Activated T-helper 2 cell treated with anti-CD3 and anti-CD28 coated beads, Interferon-gamma antibody, Interleukin-2, Interleukin-4, amounts not matched to agents 10 μg/mL and 5 μg/mL and 100 μg/mL, durations not matched to agents 14 hours and 24 hours and 36 hours (primary cell): ENCODE data around the gene EFCC1. TPM values are rescaled to one million over a fixed set of nuclear protein-coding genes. Genes with fewer than 3 reads are reported as not detected.

Source experiments
- DNase-seq: peaks from one replicate; pipeline ENCODE4 v3.0.0; 2021; ENCODE audit warnings: low spot score
- H3K27ac Mint-ChIP-seq: one replicate; pipeline ENCODE4 v1.8.0; 2021; ENCODE audit warnings: mixed read lengths
- H3K27me3 Mint-ChIP-seq: one replicate; pipeline ENCODE4 v1.8.0; 2021; ENCODE audit warnings: low read depth, mixed read lengths
- H3K36me3 Mint-ChIP-seq: one replicate; pipeline ENCODE4 v1.8.0; 2021; ENCODE audit warnings: low read depth, mixed read lengths
- H3K4me1 Mint-ChIP-seq: one replicate; pipeline ENCODE4 v1.8.0; 2021; ENCODE audit warnings: low read depth, mixed read lengths
- H3K4me3 Mint-ChIP-seq: one replicate; pipeline ENCODE4 v1.8.0; 2021; ENCODE audit warnings: low read depth, mild to moderate bottlenecking, moderate library complexity, mixed read lengths
- H3K9me3 Mint-ChIP-seq: one replicate; pipeline ENCODE4 v1.8.0; 2021; ENCODE audit warnings: mixed read lengths
- intact Hi-C: fragments of 100-400 bp; cut with micrococcal nuclease; formaldehyde crosslinking; loops from one replicate; pipeline ENCODE4 v1.15.1; 2023
- total RNA-seq: library from RNA; stranded (reverse); gene quantifications from 2 replicates; pipeline ENCODE4 v1.2.3, GENCODE V29; 2022

The EFCC1 gene
- total RNA-seq = 0.11 and 0.32 TPM in 2 replicates

DNA sequence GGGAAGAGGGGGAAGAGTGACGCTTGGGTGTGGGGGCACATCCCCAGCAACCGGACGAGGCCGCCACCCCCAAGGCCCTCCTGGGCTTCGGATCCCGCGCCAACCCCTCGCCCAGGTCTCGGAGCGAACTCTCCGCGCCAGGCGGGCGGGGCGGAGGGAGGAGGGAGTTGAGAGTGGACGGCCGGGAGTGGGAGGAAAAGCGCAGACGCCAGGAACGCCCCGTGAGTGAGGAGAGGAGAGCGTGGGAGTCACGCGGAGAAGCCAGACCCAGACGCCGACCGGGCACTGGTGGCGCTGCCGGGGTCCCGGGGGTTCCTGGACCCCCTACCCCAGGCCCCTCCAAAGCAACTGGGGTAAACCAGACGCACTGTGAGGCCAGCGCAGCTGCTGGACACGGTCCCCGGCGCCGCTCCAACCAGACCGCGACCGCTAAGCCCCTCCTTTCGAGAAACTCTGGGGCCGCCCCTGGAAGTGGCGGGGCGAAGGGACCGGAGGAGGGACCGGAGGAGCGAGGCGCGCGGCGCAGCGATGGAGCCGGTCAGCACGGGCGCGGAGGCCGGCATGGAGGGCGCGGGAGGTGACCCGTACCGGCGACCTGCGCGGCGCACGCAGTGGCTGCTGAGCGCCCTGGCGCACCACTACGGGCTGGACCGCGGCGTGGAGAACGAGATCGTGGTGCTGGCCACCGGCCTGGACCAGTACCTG is at the start of gene EFCC1:
EFCC1 (plus strand) TSS at position 204 of the 705 bp plus-strand sequence; CDS start at position 529, 325 bp downstream.
- no peak for DNase-seq
- Mint-ChIP-seq H3K36me3 (no peaks in the 10 kb centered on the region), H3K4me3 (peak within 1 kb of the TSS; percentile 49), H3K27ac (no peak within 1 kb of the TSS), H3K4me1 (peaks cover 24% of the 10 kb centered on the region), H3K9me3 (no peaks in the 10 kb centered on the region), H3K27me3 (peaks cover 54% of the 10 kb centered on the region)
- intact Hi-C loops = no loop called here

DNA sequence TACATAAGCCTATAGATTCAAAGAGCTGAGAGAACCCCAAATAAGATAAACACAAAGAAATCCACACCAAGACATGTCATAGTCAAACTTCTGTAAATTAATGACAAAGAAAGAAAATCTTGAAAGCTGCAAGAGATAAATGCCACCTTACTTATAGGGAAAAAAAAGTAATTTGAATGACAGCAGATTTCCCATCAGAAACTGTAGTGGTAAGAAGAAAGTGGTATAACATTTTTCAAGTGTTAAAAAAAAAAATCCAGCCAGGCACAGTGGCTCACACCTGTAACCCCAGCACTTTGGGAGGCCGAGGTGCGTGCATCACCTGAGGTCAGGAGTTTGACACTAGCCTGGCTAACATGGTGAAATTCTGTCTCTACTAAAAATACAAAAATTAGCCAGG is 44.7 kb upstream of the EFCC1 start:
- Mint-ChIP-seq H3K27ac (no peak overlapping the region), H3K4me1 (no peaks in the 10 kb centered on the region), H3K4me3 (no peak overlapping the region), H3K27me3 (peaks cover 4% of the 10 kb centered on the region), H3K36me3 (no peaks in the 10 kb centered on the region), H3K9me3 (peaks cover 3% of the 10 kb centered on the region)
- no peak for DNase-seq
- intact Hi-C loops = no loop called here

DNA sequence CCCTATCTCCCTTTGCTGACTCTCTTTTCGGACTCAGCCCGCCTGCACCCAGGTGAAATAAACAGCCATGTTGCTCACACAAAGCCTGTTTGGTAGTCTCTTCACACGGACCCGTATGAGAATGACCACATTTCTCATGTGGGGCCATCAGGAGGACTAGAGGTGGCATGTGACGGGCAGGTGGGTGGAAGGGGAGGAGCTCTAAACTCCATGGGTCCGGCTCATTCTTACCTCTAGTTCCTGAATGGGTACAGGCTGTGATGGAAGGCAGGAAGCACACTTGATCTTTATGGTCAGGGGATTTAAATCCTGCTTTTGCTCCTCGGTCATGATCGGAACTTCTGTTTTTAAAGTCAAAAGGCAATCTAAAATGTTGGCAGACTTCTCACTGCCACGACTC is 35.8 kb upstream of the EFCC1 start:
- DNase-seq = no peak
- peaks cover 3% of the 10 kb centered on the region for H3K4me1 Mint-ChIP-seq
- no peaks in the 10 kb centered on the region for H3K9me3 Mint-ChIP-seq
- H3K36me3 Mint-ChIP-seq = no peaks in the 10 kb centered on the region
- no peak overlapping the region for H3K27ac Mint-ChIP-seq
- no peak overlapping the region for H3K4me3 Mint-ChIP-seq
- intact Hi-C loops = no loop called here
- peaks cover 2% of the 10 kb centered on the region for H3K27me3 Mint-ChIP-seq

DNA sequence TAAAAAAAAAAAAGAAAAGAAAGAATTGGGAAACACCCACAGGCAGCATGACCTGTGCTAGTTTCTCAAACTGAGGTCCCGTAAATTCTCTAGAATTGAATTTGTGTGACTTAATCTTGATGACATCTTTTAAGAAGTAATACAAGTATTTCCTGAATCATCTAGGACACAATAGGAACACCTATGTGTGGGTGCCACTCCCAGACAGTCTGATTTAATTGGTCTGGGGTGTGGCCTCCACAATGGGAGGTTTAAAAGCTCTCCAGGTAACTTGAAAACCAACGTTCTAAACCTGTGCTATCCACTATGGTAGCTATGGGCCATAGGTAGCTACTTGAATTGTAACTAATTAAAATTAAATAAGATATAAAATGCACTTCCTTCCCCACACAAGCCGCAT is 35.3 kb upstream of the EFCC1 start:
- no peaks in the 10 kb centered on the region for H3K9me3 Mint-ChIP-seq
- H3K27ac Mint-ChIP-seq = no peak overlapping the region
- peaks cover 2% of the 10 kb centered on the region for H3K27me3 Mint-ChIP-seq
- no peak for DNase-seq
- H3K4me1 Mint-ChIP-seq = peaks cover 3% of the 10 kb centered on the region
- H3K36me3 Mint-ChIP-seq = no peaks in the 10 kb centered on the region
- no peak overlapping the region for H3K4me3 Mint-ChIP-seq
- intact Hi-C loops = no loop called here

GRCh38 chr3:128967748-128968355 is 33.3 kb upstream of the EFCC1 start:
- H3K4me1 Mint-ChIP-seq = peaks cover 3% of the 10 kb centered on the region
- intact Hi-C loops = no loop called here

GRCh38 chr3:128969993-128970739 is 30.9 kb upstream of the EFCC1 start:
- Mint-ChIP-seq H3K27me3 (peaks cover 8% of the 10 kb centered on the region), H3K36me3 (no peaks in the 10 kb centered on the region), H3K27ac (no peak overlapping the region), H3K9me3 (no peaks in the 10 kb centered on the region), H3K4me1 (peaks cover 3% of the 10 kb centered on the region), H3K4me3 (no peak overlapping the region)
- DNase-seq = peak; percentile 40
- intact Hi-C loops = loop anchor here (2.0 kb wide), 2 partner anchors 83 to 279 kb away; partner anchors contain the start of gene COPG1

More at GRCh38 chr3:128967748-128968355, 33.3 kb upstream of the EFCC1 start:
- no peak for DNase-seq
- H3K27ac Mint-ChIP-seq = no peak overlapping the region
- no peaks in the 10 kb centered on the region for H3K36me3 Mint-ChIP-seq
- H3K9me3 Mint-ChIP-seq = no peaks in the 10 kb centered on the region
- no peak overlapping the region for H3K4me3 Mint-ChIP-seq
- H3K27me3 Mint-ChIP-seq = peaks cover 5% of the 10 kb centered on the region

DNA sequence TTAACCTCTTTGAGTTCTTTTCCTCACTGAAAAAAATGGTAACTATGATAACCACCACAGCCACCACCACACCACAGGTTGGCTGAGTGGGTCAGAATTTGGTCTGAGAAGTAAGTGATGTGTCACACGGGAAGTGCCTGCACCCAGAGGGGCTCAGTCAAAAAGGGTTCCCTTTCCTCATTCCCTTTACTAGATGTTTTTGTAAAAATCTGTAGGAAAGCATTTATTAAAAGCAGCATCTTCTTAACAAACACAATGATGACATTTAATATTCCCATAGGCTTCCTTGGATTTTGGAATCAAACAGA is 30.4 kb upstream of the EFCC1 start:
- Mint-ChIP-seq H3K9me3 (no peaks in the 10 kb centered on the region), H3K27ac (no peak overlapping the region), H3K4me3 (no peak overlapping the region), H3K4me1 (peaks cover 3% of the 10 kb centered on the region), H3K27me3 (peaks cover 12% of the 10 kb centered on the region), H3K36me3 (no peaks in the 10 kb centered on the region)
- intact Hi-C loops = loop anchor here (2.0 kb wide), 2 partner anchors 82 to 278 kb away; partner anchors contain the start of gene COPG1
- DNase-seq = no peak

DNA sequence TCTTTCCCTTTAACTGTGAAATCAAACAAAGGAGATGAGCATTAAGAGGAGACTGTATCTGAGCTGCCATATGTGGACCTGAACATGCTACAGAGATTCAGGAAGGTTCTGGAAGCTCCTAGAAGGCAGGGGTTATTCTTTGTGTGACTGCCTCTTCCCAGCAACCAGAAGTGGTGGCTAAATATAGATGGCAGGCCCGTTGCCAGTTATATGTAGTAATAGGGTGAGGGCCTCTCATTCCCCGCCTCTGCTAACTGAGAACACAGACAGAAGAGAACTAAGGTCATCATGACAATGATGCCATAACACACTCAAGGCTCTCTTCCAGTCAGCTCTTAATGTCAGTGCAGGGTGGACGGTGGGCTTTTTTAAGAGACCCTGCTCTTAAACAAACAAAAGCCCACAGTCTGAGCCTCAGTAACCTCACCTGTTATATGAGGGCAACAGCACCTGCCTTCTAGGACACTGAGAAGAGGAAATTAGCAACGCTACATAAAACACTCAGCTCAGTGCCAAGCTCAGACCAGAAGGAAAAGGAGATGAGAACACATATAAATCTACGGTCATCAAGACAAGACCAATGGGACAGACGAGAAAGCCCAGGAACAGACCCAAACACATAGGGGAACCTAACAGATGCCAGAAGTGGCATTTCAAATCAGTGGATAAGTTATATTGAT is 29.5 kb upstream of the EFCC1 start:
- DNase-seq = no peak
- Mint-ChIP-seq H3K27ac (no peak overlapping the region), H3K4me1 (peaks cover 3% of the 10 kb centered on the region), H3K36me3 (no peaks in the 10 kb centered on the region), H3K9me3 (no peaks in the 10 kb centered on the region), H3K4me3 (no peak overlapping the region), H3K27me3 (peaks cover 13% of the 10 kb centered on the region)
- intact Hi-C loops = loop anchor here (2.0 kb wide), 2 partner anchors 81 to 277 kb away; partner anchors contain the start of gene COPG1

DNA sequence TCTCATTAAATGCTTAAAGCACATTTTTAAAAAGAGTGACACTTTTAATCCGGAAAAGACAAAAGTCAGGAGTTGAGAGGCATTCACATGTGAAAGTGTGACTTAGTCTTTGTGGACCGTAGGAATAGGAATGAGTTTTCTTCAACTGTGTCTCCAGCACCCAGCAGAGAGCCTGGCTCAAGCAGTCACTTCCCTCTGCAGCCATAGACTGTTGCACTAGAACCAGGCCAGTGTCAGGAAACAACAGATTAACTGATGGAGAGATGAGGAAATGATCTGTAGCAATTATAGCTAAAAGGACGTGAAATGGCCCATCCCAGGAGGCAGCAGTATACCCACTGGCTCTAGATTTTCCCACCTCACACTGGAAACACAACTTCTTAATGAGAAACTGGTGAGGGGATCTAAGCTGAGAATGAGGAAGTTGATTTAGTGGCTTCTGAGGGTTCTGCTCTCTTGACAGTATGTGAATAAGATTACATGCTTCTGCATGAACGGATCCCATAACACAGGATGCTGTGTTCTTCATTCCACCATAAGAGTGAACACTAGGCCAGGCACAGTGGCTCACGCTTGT is 27.0 kb upstream of the EFCC1 start:
- Mint-ChIP-seq H3K36me3 (no peaks in the 10 kb centered on the region), H3K4me1 (peaks cover 3% of the 10 kb centered on the region), H3K9me3 (no peaks in the 10 kb centered on the region), H3K4me3 (no peak overlapping the region), H3K27me3 (peaks cover 21% of the 10 kb centered on the region), H3K27ac (no peak overlapping the region)
- DNase-seq = no peak
- intact Hi-C loops = no loop called here

GRCh38 chr3:128975276-128975675 is 25.8 kb upstream of the EFCC1 start:
- no peak for DNase-seq
- H3K4me1 Mint-ChIP-seq = peaks cover under 1% of the 10 kb centered on the region
- H3K4me3 Mint-ChIP-seq = no peak overlapping the region
- H3K27ac Mint-ChIP-seq = no peak overlapping the region
- peaks cover 19% of the 10 kb centered on the region for H3K27me3 Mint-ChIP-seq
- intact Hi-C loops = no loop called here
- no peaks in the 10 kb centered on the region for H3K9me3 Mint-ChIP-seq
- no peaks in the 10 kb centered on the region for H3K36me3 Mint-ChIP-seq

DNA sequence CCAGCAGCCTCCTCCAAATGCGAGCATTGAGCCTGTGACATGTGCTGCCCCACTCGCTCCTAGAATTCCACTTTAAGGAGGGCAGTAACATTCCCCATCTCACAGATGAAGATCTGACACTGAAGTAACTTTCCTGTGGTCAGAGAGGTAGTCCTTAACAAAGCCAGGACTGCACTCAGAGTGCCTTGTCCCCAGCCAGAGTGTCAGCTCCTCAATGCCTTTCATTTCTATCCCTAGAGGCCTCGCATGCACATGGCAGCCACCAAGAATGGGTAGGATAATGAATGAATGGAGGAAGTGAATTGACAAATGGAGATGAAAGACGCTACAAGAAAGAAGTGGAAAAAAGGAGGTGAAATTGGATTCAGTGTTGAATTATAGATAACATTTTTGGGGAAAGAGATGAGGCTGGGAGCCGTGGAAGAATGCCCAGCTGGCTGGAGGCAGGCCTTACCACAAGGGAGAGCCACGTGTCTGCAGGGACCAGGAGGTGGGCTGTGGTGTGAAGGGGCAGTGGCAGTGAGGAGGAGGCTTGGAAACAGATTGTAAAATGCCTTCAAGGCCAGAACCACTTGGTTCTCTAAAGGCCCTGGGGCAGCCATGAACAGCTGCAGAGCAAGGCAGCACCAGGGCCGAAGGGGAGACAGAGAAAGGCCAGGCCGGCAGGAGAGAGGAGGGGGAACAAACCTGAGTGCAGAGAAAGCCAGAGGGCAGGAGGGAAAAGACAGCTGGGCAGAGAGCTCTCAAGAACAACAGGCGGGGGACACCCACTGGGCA is 17.6 kb upstream of the EFCC1 start:
- H3K9me3 Mint-ChIP-seq = no peaks in the 10 kb centered on the region
- intact Hi-C loops = no loop called here

DNA sequence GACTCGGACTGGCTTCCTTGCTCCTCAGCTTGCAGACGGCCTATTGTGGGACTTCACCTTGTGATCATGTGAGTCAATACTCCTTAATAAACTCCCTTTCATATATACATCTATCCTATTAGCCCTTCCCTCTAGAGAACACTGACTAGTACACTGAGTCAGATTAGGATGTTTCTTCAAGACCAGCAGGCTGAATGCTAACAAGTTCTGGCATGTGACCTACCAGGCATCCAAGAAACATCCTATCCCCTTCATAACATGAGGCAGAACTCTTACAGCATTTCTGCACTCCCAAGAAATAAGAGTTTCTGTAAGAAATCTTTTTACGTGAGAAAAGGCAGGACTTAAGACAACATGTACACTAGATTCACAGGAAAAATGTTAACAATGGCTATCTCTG is 16.5 kb upstream of the EFCC1 start:
- no peaks in the 10 kb centered on the region for H3K4me1 Mint-ChIP-seq
- no peaks in the 10 kb centered on the region for H3K36me3 Mint-ChIP-seq
- intact Hi-C loops = no loop called here
- H3K27me3 Mint-ChIP-seq = peaks cover 6% of the 10 kb centered on the region
- H3K4me3 Mint-ChIP-seq = no peak overlapping the region
- H3K9me3 Mint-ChIP-seq = no peaks in the 10 kb centered on the region
- DNase-seq = no peak
- no peak overlapping the region for H3K27ac Mint-ChIP-seq

More for the DNA sequence above, 17.6 kb upstream of the EFCC1 start:
- H3K36me3 Mint-ChIP-seq = no peaks in the 10 kb centered on the region
- H3K4me1 Mint-ChIP-seq = no peaks in the 10 kb centered on the region
- peaks cover 6% of the 10 kb centered on the region for H3K27me3 Mint-ChIP-seq
- no peak overlapping the region for H3K4me3 Mint-ChIP-seq
- DNase-seq = no peak
- H3K27ac Mint-ChIP-seq = no peak overlapping the region
